Measurements from ENCODE around the gene FSTL1.

- TF ChIP-seq, protein P1, sequence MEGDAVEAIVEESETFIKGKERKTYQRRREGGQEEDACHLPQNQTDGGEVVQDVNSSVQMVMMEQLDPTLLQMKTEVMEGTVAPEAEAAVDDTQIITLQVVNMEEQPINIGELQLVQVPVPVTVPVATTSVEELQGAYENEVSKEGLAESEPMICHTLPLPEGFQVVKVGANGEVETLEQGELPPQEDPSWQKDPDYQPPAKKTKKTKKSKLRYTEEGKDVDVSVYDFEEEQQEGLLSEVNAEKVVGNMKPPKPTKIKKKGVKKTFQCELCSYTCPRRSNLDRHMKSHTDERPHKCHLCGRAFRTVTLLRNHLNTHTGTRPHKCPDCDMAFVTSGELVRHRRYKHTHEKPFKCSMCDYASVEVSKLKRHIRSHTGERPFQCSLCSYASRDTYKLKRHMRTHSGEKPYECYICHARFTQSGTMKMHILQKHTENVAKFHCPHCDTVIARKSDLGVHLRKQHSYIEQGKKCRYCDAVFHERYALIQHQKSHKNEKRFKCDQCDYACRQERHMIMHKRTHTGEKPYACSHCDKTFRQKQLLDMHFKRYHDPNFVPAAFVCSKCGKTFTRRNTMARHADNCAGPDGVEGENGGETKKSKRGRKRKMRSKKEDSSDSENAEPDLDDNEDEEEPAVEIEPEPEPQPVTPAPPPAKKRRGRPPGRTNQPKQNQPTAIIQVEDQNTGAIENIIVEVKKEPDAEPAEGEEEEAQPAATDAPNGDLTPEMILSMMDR (IDR thresholded peaks at IDR 0.05) = no peak
- no peak for TF ChIP-seq POLR2A (IDR thresholded peaks at IDR 0.05; ENCODE audit: low read depth)
These were observed 8.4 kb upstream of the FSTL1 start for GRCh38 chr3:120459196-120459595.
